ENCODE measurements around the gene PAK4.

GRCh38 chr19:39179754-39180153, 54.2 kb downstream of the PAK4 start:
- TF ChIP-seq YY1 (IDR thresholded peaks at IDR 0.05; ENCODE audit: insufficient read depth, insufficient read length) (no peak), ZNF274 (IDR thresholded peaks at IDR 0.05; ENCODE audit: low read depth, low read length) (no peak), SUZ12 (IDR thresholded peaks at IDR 0.05; ENCODE audit: extremely low read depth, insufficient read depth, insufficient read length) (no peak)
